Airway epithelial cell (primary cell): ENCODE results near the gene PCBD1. TPM values are rescaled to one million over a fixed set of nuclear protein-coding genes. Genes with fewer than 3 reads are reported as not detected.

Experiments used
- total RNA-seq: library from RNA; depleted of rRNA; stranded (reverse); fragments of >200 nt; gene quantifications from 2 replicates; pipeline ENCODE4 v1.2.3, GENCODE V29; 2015

The PCBD1 gene
- total RNA-seq: 38.3 and 46.4 TPM in 2 replicates

DNA sequence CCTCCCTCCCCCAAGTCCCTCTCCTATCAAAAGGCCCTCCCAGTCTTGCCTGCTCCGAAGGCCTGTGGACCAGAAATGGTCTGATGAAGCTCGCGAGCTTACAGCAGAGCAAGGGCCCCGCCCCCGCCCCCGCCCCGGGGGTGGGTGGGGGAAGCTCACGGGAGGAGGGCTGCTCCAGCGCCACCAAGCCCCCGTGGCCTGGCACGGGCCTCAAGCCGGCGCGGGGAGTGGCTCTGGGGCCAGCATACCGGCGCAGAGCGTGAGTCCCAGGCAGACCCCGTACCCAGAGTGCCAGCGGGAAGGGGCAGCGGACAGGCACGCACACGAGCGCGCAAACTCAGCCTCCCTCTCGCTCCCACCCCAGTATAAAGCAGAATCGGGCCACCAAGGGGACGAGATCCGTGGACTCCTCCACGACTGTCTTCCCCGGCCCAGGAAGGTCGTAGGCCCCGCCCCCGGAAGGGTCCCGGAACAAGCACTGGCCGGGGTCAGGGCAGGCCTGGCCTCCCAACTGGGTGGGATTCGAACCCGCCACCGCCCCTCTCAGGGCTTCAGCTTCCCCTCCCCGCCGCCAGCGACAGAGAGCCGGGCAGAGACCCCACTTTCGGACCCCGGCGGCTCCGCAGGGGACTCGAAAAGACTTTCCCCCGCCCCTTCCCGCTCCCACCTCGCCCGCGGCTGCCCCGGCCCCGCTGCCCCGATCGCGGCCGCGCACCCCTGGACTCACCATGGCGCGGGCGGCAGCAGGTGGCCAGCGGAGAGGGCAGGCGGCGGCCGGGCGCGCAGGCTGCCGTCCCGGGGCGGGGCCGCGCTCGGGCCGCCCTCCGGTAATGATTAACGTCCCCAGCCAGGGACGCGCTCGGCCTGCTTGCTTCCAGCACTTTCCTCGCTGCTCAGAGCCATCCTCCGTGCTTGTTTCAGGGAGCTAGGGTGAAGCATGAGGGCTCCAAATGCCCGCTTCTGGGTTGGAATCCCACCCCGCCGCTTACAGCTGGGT, at the start of gene PCBD1:
Gene PCBD1, minus strand, starts transcription at position 762 of the 997 bp plus-strand sequence. Its CDS starts 32 bp downstream, at position 730.

Other genes starting within 250 kb of the PCBD1 start
- gene ADAMTS14, start 216.1 kb downstream of the PCBD1 start, total RNA-seq: 0.35 TPM in 1 of 2 replicates, not detected in the other
- gene TBATA, start 103.2 kb downstream of the PCBD1 start, total RNA-seq: not detected in 2 replicates
- 28.8 and 31.9 TPM in 2 replicates for gene SGPL1, start 72.6 kb downstream of the PCBD1 start, total RNA-seq